Keratinocyte (primary cell): ENCODE data around the gene CARD8.

Source experiments
- CTCF ChIP-seq, 3 experiments: IDR thresholded peaks in 1 of 3; conservative IDR thresholded peaks in 1 of 3; optimal IDR thresholded peaks in 1 of 3; 2 replicates in 2 of 3; 3 replicates in 1 of 3; pipeline versions ENCODE3 to v1.5.1; 2011; ENCODE audit warnings: low read length in 3 of 3, mild to moderate bottlenecking in 3 of 3, moderate library complexity in 2 of 3, control low read depth in 1 of 3, inconsistent platforms in 1 of 3; ENCODE audit not compliant: insufficient read depth in 2 of 3; ENCODE audit errors: extremely low read depth in 1 of 3
- EZH2 ChIP-seq: IDR thresholded peaks from one replicate; pipeline ENCODE4 v1.6.1; 2012; ENCODE audit warnings: inconsistent platforms, mild to moderate bottlenecking, low read length, moderate library complexity

DNA sequence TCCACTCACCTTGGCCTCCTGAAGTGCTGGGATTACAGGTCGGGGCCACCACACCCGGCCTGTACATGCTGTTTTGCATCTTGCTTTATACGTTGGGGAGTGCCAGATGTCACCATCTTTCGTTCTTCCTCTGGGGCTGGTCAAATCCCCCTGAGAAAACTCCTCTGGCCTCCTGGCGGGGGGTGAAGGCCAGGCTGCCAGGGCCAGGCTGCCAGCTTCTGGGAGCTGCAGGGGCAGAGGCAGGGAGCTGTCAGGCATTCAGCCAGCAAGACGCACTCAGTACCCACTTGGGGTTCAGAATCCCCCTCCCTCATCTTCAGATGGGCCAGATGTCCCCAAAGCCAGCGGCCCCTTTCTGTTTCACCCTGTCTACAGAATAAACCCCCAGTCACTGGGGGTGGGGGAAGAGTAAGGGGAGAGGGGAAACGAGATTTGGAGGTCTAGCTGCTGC is 69.1 kb downstream of the CARD8 start:
- TF ChIP-seq CTCF (optimal IDR thresholded peaks at IDR 0.05 in 1 of 3, IDR thresholded peaks at IDR 0.05 in 1 of 3, conservative IDR thresholded peaks at IDR 0.05 in 1 of 3; ENCODE audit: extremely low read depth in 1 of 3, insufficient read depth in 2 of 3, low read length in 3 of 3) = no peak
- no peak for TF ChIP-seq EZH2
